Activated CD4-positive, CD25-positive, alpha-beta regulatory T cell treated with anti-CD3 and anti-CD28 coated beads, Interleukin-2, amount 50 U/mL, for 16 hours (primary cell): Measurements from ENCODE around the gene TOM1L1.
"Not testable (repeated sequence)": the region's sequence is repeated elsewhere in the genome, so short reads cannot be mapped to it uniquely, and the experiment has no call there.

Experiments
- DNase-seq: peaks from one replicate; pipeline ENCODE4 v3.0.0-alpha.2; 2020; ENCODE audit warnings: low read depth, low spot score

The TOM1L1 gene

GRCh38 chr17:54900457-54901229 lies at the start of gene TOM1L1:
TOM1L1 (plus strand) TSS chr17:54900852; CDS start chr17:54900866, 14 bp downstream.
- DNase-seq, result no peak

- DNase-seq, result no peak
Observed at GRCh38 chr17:54859187-54859586, 41.5 kb upstream of the TOM1L1 start.

- no peak for DNase-seq
Observed at GRCh38 chr17:54860617-54861470, 39.8 kb upstream of the TOM1L1 start.

GRCh38 chr17:54861471-54861983 lies 39.1 kb upstream of the TOM1L1 start:
- no peak for DNase-seq

GRCh38 chr17:54863176-54863575 lies 37.5 kb upstream of the TOM1L1 start:
- DNase-seq, result no peak

- DNase-seq, result no peak
Observed at GRCh38 chr17:54864070-54864469, 36.6 kb upstream of the TOM1L1 start.

GRCh38 chr17:54864636-54865356 lies 35.9 kb upstream of the TOM1L1 start:
- DNase-seq, result no peak

- DNase-seq, result no peak
Observed at GRCh38 chr17:54867634-54868033, 33.0 kb upstream of the TOM1L1 start.

GRCh38 chr17:54870671-54871175 lies 29.9 kb upstream of the TOM1L1 start:
- DNase-seq, result no peak

- DNase-seq, result not testable (repeated sequence)
Observed at GRCh38 chr17:54875906-54876305, 24.7 kb upstream of the TOM1L1 start.

GRCh38 chr17:54876656-54877195 lies 23.9 kb upstream of the TOM1L1 start:
- no peak for DNase-seq

GRCh38 chr17:54881255-54881972 lies 19.2 kb upstream of the TOM1L1 start:
- DNase-seq, result no peak

- no peak for DNase-seq
Observed at GRCh38 chr17:54882371-54882770, 18.3 kb upstream of the TOM1L1 start.

- no peak for DNase-seq
Observed at GRCh38 chr17:54882950-54883349, 17.7 kb upstream of the TOM1L1 start.

- DNase-seq, result no peak
Observed at GRCh38 chr17:54883939-54884338, 16.7 kb upstream of the TOM1L1 start.

GRCh38 chr17:54887787-54888186 lies 12.9 kb upstream of the TOM1L1 start:
- no peak for DNase-seq

- DNase-seq, result no peak
Observed at GRCh38 chr17:54888254-54888653, 12.4 kb upstream of the TOM1L1 start.

- DNase-seq, result no peak
Observed at GRCh38 chr17:54888981-54889380, 11.7 kb upstream of the TOM1L1 start.

- no peak for DNase-seq
Observed at GRCh38 chr17:54891176-54891821, 9.4 kb upstream of the TOM1L1 start.

- no peak for DNase-seq
Observed at GRCh38 chr17:54892360-54892759, 8.3 kb upstream of the TOM1L1 start.
